ENCODE measurements around the gene SLC43A2. TPM values are rescaled to one million over a fixed set of nuclear protein-coding genes. Genes with fewer than 3 reads are reported as not detected.
"Not testable (repeated sequence)": the region's sequence is repeated elsewhere in the genome, so short reads cannot be mapped to it uniquely, and the experiment has no call there.

Gene SLC43A2
- 10 to 100 TPM; 29.6 to 41.4 (median 29.9) TPM for polyA plus RNA-seq (ENCODE audit: insufficient read length in 3 of 3)
- long read RNA-seq, donor 1, full-length matches to known transcripts: 9 of 9 reads
- long read RNA-seq, donor 1, partial matches to known transcripts: 0 of 9 reads
- long read RNA-seq, donor 1, other reads (novel, unspliced or antisense): 0 of 9 reads
- long read RNA-seq, donor 2, full-length matches to known transcripts: 6 of 6 reads
- long read RNA-seq, donor 2, partial matches to known transcripts: 0 of 6 reads
- long read RNA-seq, donor 2, other reads (novel, unspliced or antisense): 0 of 6 reads
- long read RNA-seq, donor 3, full-length matches to known transcripts: 2 of 2 reads
- long read RNA-seq, donor 3, partial matches to known transcripts: 0 of 2 reads
- long read RNA-seq, donor 3, other reads (novel, unspliced or antisense): 0 of 2 reads
- long read RNA-seq, donor 4, full-length matches to known transcripts: 7 of 7 reads
- long read RNA-seq, donor 4, partial matches to known transcripts: 0 of 7 reads
- long read RNA-seq, donor 4, other reads (novel, unspliced or antisense): 0 of 7 reads
- long read RNA-seq, donor 5, full-length matches to known transcripts: 2 of 2 reads
- long read RNA-seq, donor 5, partial matches to known transcripts: 0 of 2 reads
- long read RNA-seq, donor 5, other reads (novel, unspliced or antisense): 0 of 2 reads
- long read RNA-seq, donor 6, full-length matches to known transcripts: 8 of 8 reads
- long read RNA-seq, donor 6, partial matches to known transcripts: 0 of 8 reads
- long read RNA-seq, donor 6, other reads (novel, unspliced or antisense): 0 of 8 reads
- long read RNA-seq, donor 7, full-length matches to known transcripts: 2 of 2 reads
- long read RNA-seq, donor 7, partial matches to known transcripts: 0 of 2 reads
- long read RNA-seq, donor 7, other reads (novel, unspliced or antisense): 0 of 2 reads
- long read RNA-seq, donor 8: 0 reads
- long read RNA-seq, donor 9: 0 reads
- long read RNA-seq, donor 10, full-length matches to known transcripts: 8 of 8 reads
- long read RNA-seq, donor 10, partial matches to known transcripts: 0 of 8 reads
- long read RNA-seq, donor 10, other reads (novel, unspliced or antisense): 0 of 8 reads
- long read RNA-seq, donor 11, full-length matches to known transcripts: 2 of 10 reads
- long read RNA-seq, donor 11, partial matches to known transcripts: 8 of 10 reads
- long read RNA-seq, donor 11, other reads (novel, unspliced or antisense): 0 of 10 reads
- long read RNA-seq, donor 12, full-length matches to known transcripts: 5 of 11 reads
- long read RNA-seq, donor 12, partial matches to known transcripts: 6 of 11 reads
- long read RNA-seq, donor 12, other reads (novel, unspliced or antisense): 0 of 11 reads
- long read RNA-seq, donor 13, full-length matches to known transcripts: 3 of 3 reads
- long read RNA-seq, donor 13, partial matches to known transcripts: 0 of 3 reads
- long read RNA-seq, donor 13, other reads (novel, unspliced or antisense): 0 of 3 reads
- long read RNA-seq, donor 14: 0 reads
- long read RNA-seq, donor 15: 0 reads
- long read RNA-seq, donor 16, full-length matches to known transcripts: 1 of 1 reads
- long read RNA-seq, donor 16, partial matches to known transcripts: 0 of 1 reads
- long read RNA-seq, donor 16, other reads (novel, unspliced or antisense): 0 of 1 reads

DNA sequence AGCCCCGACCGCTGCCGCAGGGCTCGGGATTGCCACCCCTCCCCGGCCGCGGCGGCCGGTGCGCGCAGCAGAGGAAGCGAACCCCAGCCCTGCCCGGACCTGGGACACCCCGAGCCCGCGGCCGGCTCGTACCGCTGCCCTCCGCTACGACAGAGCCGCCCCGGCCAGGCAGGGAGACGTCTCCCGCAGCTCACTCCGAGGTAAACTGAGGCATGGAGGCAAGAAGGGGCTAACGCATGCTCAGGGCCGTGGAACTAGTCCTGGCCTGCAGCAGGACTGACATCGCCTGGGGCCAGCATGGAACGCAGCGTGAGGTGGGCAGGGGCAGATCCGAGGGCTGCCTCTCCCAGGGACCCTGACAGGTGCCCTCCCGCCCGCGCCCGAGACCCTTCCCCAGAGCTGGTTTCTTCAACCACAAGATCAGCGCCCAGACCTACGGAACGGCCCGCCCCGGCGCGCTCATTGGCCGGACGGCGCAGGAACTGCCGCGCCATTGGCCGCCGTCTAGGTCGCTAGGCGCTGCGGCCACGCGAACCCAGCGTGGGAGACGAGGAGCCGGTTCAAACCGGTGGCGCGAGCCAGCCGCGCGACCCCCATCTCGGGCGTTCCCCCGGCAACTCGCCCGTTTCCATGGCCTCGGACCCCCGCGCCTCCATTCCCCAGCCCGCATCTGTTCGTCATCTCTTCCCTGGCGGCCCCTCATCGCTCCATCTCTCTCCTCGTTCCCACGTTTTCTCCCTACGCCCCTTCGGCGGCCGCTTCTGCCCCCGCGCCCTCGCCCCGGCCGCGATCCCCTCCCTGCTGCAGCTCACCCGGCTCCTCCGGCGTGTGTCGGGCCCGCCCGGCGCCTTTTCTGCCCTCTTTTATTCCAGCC is at the start of gene SLC43A2:
SLC43A2 (minus strand) TSS at position 853 of the 874 bp plus-strand sequence. CDS start 960 bp downstream, outside the sequence.
- DNase-seq: peak; percentile 89

GRCh38 chr17:1676401-1676800 is 47.8 kb upstream of the SLC43A2 start:
- DNase-seq: no peak

DNA sequence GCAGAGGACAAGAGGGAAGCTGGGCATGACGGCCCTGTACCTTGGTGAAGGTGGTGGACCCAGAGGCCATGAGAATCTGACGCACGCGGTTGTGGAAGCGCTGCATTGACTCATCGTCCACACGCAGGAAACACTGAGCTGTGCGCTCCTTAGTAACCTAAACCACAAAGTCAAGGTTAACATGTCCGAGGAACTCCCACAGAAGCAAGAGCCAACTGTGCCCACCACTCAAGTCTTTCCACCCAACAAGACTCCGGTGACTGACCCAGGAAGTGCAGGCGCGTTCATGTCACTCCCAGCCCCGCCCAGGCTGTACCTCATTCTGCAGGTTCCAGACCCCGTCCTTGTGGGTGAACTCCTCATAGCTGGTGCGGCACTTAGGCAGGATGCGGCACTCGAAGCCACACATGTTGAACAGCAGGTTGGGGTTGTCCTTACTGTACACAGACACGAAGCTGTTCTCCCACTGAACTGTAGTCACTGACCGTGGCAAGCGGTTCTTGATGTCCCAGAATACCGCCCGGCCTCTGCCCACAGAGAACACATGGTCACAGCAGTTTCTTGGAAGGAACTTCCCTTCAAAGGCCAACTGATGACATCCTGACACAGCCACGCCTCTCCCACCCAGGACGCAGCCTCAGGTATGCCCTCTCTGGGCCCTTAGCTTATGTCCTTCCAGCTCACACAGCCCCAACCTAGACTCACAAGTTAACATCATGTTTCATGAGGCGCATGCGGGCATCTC is 44.6 kb upstream of the SLC43A2 start:
- no peak for DNase-seq

DNA sequence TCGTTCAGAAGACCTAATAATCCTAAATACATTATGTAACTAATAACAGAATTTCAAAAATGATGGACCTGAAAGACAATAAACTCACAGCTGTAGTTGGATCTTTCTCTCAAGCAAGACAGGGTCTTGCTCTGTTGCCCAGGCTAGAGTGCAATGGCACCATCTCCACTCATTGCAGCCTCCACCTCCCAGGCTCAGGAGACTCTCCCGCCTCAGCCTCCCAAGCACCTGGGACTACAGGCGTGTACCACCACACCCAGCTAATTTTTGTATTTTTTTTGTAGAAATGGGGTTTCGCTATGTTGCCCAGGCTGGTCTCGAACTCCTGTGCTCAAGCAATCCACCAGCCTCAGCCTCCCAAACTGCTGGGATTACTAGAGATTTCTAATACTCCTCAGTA is 35.3 kb upstream of the SLC43A2 start:
- DNase-seq: not testable (repeated sequence)

DNA sequence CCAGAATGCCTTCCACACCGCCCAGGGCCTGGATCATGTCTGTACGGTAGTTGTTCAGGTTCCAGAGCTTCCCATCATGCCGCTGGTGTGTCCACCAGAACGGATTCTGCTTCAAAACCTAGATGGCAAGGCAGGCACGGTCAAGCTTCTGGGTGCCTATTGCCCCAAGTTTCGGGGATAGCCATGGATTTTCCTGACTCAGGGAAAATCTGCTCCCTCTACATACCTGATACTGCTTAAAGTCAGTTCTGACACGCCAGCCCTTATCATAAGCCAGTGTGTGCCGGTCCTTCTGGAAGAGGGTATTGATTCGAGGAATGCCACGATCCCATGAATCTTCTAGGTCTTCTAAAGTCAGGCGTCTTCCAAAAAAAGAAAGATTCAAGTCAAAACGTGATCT is 32.4 kb upstream of the SLC43A2 start:
- no peak for DNase-seq

GRCh38 chr17:1658100-1658499 is 29.5 kb upstream of the SLC43A2 start:
- no peak for DNase-seq

GRCh38 chr17:1653735-1654134 is 25.1 kb upstream of the SLC43A2 start:
- no peak for DNase-seq

DNA sequence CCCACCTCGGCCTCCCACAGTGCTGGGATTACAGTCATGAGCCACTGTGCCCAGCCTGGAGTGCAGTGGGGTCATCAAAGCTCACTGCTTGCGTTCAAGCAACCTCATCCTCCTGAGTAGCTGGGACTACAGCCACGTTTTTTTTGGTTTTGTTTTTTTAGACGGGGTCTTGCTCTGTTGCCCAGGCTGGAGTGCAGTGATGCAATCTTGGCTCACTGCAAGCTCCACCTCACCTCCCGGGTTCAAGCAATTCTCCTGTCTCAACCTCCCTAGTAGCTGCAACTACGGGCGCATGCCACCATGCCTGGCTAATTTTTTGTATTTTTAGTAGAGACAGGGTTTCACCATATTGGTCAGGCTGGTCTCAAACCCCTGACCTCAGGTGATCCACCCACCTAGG is 24.2 kb upstream of the SLC43A2 start:
- not testable (repeated sequence) for DNase-seq

GRCh38 chr17:1651559-1651844 is 22.9 kb upstream of the SLC43A2 start:
- no peak for DNase-seq

DNA sequence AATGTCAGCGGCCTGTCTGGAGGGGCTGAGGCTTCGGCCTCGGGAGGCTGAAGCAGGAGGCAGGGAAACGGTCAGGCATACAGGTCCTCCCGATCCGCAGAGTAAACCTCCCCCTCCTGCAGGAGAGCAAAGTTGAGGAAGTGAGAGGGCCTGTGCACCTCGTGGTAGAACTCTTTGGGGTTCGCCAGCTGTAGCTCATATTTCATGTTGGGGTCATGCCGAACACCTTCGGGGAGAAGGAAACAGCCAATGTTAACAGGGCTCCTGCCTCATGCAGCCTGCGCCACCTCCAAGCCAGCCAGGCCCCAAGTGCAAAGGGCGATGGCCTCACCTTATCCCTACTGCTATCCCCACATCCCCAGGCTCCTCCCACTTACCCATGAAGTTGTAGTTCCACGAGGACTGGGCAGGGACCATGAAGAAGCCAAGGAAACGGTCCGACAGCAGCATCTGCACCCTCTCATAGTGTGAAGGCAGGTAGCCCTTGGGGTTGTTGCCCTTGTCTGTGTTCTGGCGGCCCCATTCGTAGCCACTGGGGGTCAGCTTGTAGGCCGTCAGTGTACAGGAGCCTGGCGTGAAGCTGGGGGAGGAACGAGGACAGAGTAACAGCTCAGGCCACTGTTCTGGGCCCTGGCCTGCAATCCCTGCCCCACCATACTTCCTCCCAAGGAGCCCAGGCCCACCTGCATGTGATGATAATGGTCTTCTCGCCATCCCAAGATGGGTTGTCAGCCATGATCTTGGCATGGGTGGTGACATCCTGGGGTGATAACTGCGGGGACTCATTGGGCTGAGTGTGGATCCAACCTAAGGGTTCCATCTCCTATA is 22.3 kb upstream of the SLC43A2 start:
- no peak for DNase-seq

DNA sequence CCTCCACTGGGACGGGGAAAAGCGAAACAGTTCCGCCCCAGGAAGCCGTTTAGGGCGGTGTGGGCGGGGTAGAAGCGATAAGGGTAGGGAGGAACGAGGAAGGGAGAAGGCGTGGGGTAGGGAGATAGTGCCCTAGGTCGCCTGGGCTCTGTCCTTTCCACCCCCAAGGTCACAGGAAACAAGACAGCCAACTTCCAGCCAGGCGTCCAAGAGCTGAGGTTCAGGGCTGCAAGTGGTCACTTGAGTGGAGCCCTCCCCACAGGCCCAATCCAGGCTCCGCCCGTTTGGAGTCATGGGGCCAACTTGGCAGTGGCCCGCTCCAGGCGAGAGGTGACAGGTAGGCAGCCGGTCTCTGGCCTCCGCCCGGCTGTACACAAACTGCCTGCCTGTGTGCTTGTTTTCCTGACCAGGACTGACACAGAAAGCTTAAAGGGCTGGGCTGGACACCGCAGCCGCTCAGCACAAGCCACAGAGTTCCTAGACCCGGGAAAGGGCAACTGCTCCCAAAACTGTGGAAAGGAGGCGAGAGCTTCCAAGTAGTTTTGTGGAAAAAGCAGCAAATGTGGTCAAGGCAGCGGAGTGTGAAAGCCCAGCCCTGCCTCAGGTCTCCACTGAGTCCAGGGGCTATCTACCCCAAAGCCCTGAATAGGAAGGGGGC is 21.3 kb upstream of the SLC43A2 start, which contains the start of gene RILP:
RILP (minus strand) TSS at position 23 of the 658 bp plus-strand sequence. CDS start 62 bp downstream, outside the sequence.
- DNase-seq: no peak

GRCh38 chr17:1648963-1649843 is 20.6 kb upstream of the SLC43A2 start:
- DNase-seq: peak; percentile 93

- no peak for DNase-seq
These were observed 19.7 kb upstream of the SLC43A2 start for GRCh38 chr17:1648173-1648962.

DNA sequence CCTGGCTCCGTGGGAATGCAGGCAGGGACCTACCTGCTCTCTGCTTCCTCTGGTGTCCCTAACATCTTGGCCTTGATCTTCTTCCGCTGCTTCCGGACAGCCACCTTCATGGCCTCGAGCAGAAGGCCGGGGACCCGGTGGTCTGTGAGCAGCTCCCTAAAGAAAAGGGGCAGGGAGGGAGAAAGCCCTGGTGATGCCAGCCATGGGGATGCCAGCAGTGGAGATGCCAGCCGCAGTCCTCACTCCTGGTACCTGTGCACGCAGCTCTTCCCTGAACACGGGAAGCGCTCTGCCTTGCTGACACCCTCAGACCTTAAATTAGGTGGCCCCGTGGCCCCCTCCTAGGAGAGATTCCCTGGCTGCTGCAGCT is 19.2 kb upstream of the SLC43A2 start:
- no peak for DNase-seq

DNA sequence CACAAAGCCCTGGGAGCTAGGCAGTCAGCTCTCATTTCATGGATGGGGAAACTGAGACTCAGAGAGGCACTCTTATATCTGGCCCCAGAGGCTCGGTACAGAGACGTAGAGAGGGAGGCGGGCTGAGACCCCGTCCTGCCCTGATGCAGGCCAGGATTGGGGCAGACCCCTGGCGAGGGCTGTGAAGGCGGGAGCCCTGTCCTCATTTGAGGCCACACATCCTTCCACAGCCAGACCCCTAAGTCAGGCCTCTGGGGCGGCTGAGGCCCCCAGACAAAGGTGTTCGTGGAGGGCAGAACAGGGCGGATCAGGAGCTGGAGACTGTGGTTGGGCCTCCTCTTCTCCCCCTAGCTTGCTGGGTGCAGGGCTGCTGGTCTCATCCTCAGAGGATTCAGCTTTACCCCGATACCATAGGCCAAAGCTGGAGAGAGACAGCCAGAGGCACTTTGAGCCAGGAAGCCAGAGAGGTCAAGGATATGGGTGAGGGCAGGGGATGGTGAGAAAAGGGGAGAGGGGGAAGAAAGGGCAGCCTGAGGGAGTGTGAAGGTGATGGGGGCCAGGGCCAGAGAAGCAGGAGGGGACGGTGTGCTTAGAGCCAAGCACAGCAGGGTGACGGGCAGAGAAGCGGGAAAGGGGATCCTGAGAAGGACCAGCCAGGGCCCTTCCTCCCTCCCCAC is 17.7 kb upstream of the SLC43A2 start:
- no peak for DNase-seq
